HFFc6 (cell line): ENCODE data around the gene BRPF3. TPM values are rescaled to one million over a fixed set of nuclear protein-coding genes. Genes with fewer than 3 reads are reported as not detected.

Experiments used
- DNase-seq: peaks from one replicate; pipeline ENCODE4 v3.0.0-alpha.2; 2018
- H3K27ac Mint-ChIP-seq: 2 replicates; pipeline ENCODE4 v1.8.0; 2020; ENCODE audit warnings: mild to moderate bottlenecking, mixed read lengths
- H3K27me3 Mint-ChIP-seq: 2 replicates; pipeline ENCODE4 v1.8.0; 2021; ENCODE audit warnings: mild to moderate bottlenecking, moderate library complexity, mixed read lengths; ENCODE audit not compliant: insufficient read depth
- H3K36me3 Mint-ChIP-seq: 2 replicates; pipeline ENCODE4 v1.8.0; 2021; ENCODE audit warnings: low read depth, mixed read lengths
- H3K4me1 Mint-ChIP-seq: 2 replicates; pipeline ENCODE4 v1.8.0; 2020; ENCODE audit warnings: low read depth, mixed read lengths
- H3K4me3 Mint-ChIP-seq: 2 replicates; pipeline ENCODE4 v1.8.0; 2020; ENCODE audit warnings: mild to moderate bottlenecking, moderate library complexity, mixed read lengths
- H3K9me3 Mint-ChIP-seq: 2 replicates; pipeline ENCODE4 v1.8.0; 2020; ENCODE audit warnings: mild to moderate bottlenecking, mixed read lengths
- CTCF ChIP-seq: fragments of 200-600 bp; sonication (generic); IDR thresholded peaks from 2 replicates; pipeline ENCODE4 v1.5.0; 2021; ENCODE audit warnings: antibody characterized with exemption, mild to moderate bottlenecking
- total RNA-seq, 6 experiments: library from RNA; stranded (reverse); fragmentation: NEBNext Ultra II Directional; extraction: Animal tissue kit (Norgen Biotek cat#: 25700); gene quantifications; 2 replicates in 1 of 6; 3 replicates in 5 of 6; pipeline ENCODE4 v1.2.3, GENCODE V29; 2021

BRPF3 gene
- total RNA-seq, 6 experiments from 2014 or later = 26.5 to 32.4 (median 28.9) TPM

GRCh38 chr6:36223706-36224105, 27.2 kb downstream of the BRPF3 start:
- H3K9me3 Mint-ChIP-seq = no peaks in the 10 kb centered on the region
- no peak overlapping the region for H3K4me3 Mint-ChIP-seq
- peaks cover 10% of the 10 kb centered on the region; the same call in 1 of the 2 replicates for H3K36me3 Mint-ChIP-seq
- H3K27ac Mint-ChIP-seq = no peak overlapping the region
- no peak for TF ChIP-seq CTCF
- DNase-seq = no peak
- H3K4me1 Mint-ChIP-seq = 0 out of 2 replicates have a peak, but pooled peaks cover 5% of the 10 kb centered on the region
- no peaks in the 10 kb centered on the region for H3K27me3 Mint-ChIP-seq

DNA sequence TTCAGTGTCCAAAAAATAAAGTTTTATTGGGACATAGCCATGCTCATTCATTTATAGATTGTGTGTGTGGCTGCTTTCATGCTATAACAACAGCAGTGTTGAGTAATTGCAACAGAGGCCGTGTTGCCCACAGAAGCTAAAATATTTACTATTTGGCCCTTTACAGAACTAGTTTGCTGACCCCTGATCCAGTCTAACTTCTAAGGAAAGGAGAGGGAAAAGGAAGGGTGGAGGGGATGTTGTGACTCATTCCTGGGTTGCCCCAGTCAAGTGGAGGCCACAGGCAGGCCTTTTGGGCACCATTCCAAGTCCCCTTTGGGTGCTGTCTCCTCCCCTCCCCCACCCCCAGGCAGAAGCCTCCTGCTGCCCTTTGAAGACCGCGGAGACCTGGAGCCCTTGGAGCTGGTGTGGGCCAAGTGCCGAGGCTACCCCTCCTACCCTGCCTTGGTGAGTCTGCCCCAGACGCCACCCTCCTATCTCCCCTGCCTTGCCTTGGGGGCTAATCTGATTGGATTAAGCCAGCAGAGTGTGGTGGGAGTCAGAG, 28.4 kb downstream of the BRPF3 start:
- Mint-ChIP-seq H3K9me3 (no peaks in the 10 kb centered on the region), H3K27me3 (no peaks in the 10 kb centered on the region), H3K4me1 (0 out of 2 replicates have a peak, but pooled peaks cover 5% of the 10 kb centered on the region), H3K4me3 (no peak overlapping the region), H3K27ac (no peak overlapping the region), H3K36me3 (peaks cover 10% of the 10 kb centered on the region; the same call in 1 of the 2 replicates)
- TF ChIP-seq CTCF = no peak
- DNase-seq = no peak

GRCh38 chr6:36226438-36227047, 30.0 kb downstream of the BRPF3 start:
- Mint-ChIP-seq H3K36me3 (peaks cover 19% of the 10 kb centered on the region), H3K4me3 (no peak overlapping the region)

DNA sequence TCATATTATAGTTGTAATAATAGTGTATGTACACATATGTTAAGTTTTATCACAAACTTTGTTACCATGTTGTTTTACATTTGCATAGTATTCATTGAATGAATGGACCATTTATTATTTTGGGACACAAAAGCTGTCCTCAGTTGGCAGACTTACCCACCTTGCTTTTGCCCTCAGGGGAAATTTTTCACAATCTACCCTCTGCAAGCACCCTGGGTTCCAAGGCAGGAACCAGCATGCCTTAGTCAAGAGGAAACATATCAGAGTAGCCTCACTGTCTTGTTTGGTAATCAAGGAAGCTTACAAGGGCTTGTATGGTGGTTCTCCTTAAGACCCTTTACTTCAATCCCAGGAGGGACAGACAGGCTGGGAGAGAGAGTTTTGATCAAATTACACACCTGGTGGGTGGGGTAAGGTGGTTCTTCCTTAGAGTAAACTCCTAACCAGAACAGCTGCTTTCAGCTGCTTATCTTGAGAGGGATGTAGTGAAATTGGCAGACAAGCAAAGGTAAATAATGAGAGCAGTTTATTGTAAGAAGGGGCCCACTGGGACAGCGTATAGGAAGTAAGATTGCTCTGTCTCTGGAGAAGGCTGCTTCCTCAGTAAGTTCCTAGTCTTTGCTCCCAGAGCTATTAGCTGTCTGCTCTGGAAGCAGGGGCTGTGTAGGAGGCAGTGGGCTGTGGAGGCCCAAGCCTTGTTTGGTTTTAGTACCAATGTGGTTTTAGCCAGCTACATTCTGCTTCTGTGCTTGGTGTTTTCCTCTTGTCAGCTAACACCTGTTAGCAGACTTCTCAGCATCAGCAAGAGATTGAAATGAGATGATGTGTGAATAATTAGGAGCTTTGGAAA, 31.1 kb downstream of the BRPF3 start:
- no peaks in the 10 kb centered on the region for H3K27me3 Mint-ChIP-seq
- no peak for TF ChIP-seq CTCF
- H3K4me1 Mint-ChIP-seq = 0 out of 2 replicates have a peak, but pooled peaks cover 5% of the 10 kb centered on the region
- no peak for DNase-seq
- no peak overlapping the region for H3K4me3 Mint-ChIP-seq
- peaks cover 22% of the 10 kb centered on the region for H3K36me3 Mint-ChIP-seq
- no peak overlapping the region for H3K27ac Mint-ChIP-seq
- no peaks in the 10 kb centered on the region for H3K9me3 Mint-ChIP-seq

More at GRCh38 chr6:36226438-36227047, 30.0 kb downstream of the BRPF3 start:
- DNase-seq = no peak
- Mint-ChIP-seq H3K9me3 (no peaks in the 10 kb centered on the region), H3K4me1 (0 out of 2 replicates have a peak, but pooled peaks cover 5% of the 10 kb centered on the region), H3K27ac (no peak overlapping the region), H3K27me3 (no peaks in the 10 kb centered on the region)
- TF ChIP-seq CTCF = no peak

DNA sequence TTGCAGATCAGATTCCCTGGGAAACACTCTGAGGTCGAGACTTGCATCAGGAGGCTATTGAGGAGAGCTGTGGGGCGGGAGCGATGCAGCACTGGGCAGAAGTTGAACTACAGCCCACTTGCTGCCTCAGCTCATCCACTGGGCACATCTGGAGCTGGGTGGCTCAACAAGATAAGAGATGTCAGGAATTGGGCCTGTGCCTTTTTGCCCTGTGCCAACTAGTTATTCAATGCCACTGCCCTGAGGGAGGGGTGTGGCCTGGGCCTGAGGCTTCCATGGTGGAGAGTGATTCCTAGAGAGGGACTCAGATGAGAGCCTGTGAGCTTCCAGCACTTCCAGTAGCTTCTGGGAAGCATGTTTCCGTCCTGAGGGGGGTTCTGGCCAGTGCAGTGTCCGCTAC, 32.7 kb downstream of the BRPF3 start:
- 0 out of 2 replicates have a peak, but pooled peaks cover 4% of the 10 kb centered on the region for H3K4me1 Mint-ChIP-seq
- no peak overlapping the region for H3K4me3 Mint-ChIP-seq
- H3K27ac Mint-ChIP-seq = no peak overlapping the region
- DNase-seq = no peak
- H3K36me3 Mint-ChIP-seq = peaks cover 18% of the 10 kb centered on the region
- TF ChIP-seq CTCF = no peak
- H3K27me3 Mint-ChIP-seq = no peaks in the 10 kb centered on the region; the same call in 1 of the 2 replicates
- H3K9me3 Mint-ChIP-seq = no peaks in the 10 kb centered on the region
